Subcutaneous abdominal adipose tissue (tissue), 5 donors: ENCODE data around the gene ERCC3.

Experiments
- H3K27ac ChIP-seq: one replicate; pipeline ENCODE4 v1.7.0; 2013; ENCODE audit warnings: low read depth, mild to moderate bottlenecking, inconsistent platforms, low read length, moderate library complexity
- H3K27me3 ChIP-seq, 5 donors: one replicate each; pipeline ENCODE4 v1.7.0; 2013; ENCODE audit warnings: low read length in 5 of 5, inconsistent platforms in 1 of 5; ENCODE audit not compliant: control insufficient read depth in 5 of 5, insufficient read depth in 4 of 5
- H3K36me3 ChIP-seq, 5 donors: one replicate each; pipeline ENCODE4 v1.7.0; 2013; ENCODE audit warnings: low read length in 5 of 5; ENCODE audit not compliant: control insufficient read depth in 5 of 5, insufficient read depth in 5 of 5
- H3K4me1 ChIP-seq, 5 donors: one replicate each; pipeline ENCODE4 v1.7.0; 2013; ENCODE audit warnings: low read length in 5 of 5, mild to moderate bottlenecking in 3 of 5, moderate library complexity in 1 of 5; ENCODE audit not compliant: control insufficient read depth in 5 of 5, insufficient read depth in 5 of 5
- H3K4me3 ChIP-seq, 5 donors: one replicate each; pipeline ENCODE4 v1.7.0; 2013; ENCODE audit warnings: low read length in 5 of 5, low read depth in 1 of 5
- H3K9ac ChIP-seq, 5 donors: one replicate each; pipeline ENCODE4 v1.7.0; 2013; ENCODE audit warnings: low read length in 5 of 5, mild to moderate bottlenecking in 4 of 5, moderate library complexity in 3 of 5
- H3K9me3 ChIP-seq, 5 donors: one replicate each; pipeline ENCODE4 v1.7.0; 2013; ENCODE audit warnings: low read length in 5 of 5; ENCODE audit not compliant: control insufficient read depth in 5 of 5
- donor health status: healthy.
- donor health status: healthy.
- donor health status: healthy.
- donor health status: healthy.
- donor health status: healthy.

Gene ERCC3

GRCh38 chr2:127320067-127320466 lies 26.1 kb upstream of the ERCC3 start:
- peaks cover 0 to 17% (median 7%) of the 10 kb centered on the region in 5 donors for H3K4me1 ChIP-seq
- H3K27me3 ChIP-seq: no peaks in the 10 kb centered on the region
- H3K4me3 ChIP-seq: no peak overlapping the region
- no peak overlapping the region for H3K9ac ChIP-seq
- H3K36me3 ChIP-seq: peaks cover 37 to 70% (median 60%) of the 10 kb centered on the region in 5 donors
- H3K9me3 ChIP-seq: no peaks in the 10 kb centered on the region
- no peak overlapping the region for H3K27ac ChIP-seq

- Histone ChIP-seq H3K4me1 (no peaks in the 10 kb centered on the region), H3K36me3 (peaks cover 55 to 88% (median 78%) of the 10 kb centered on the region in 5 donors), H3K27me3 (no peaks in the 10 kb centered on the region), H3K9me3 (no peaks in the 10 kb centered on the region), H3K9ac (no peak overlapping the region), H3K27ac (no peak overlapping the region), H3K4me3 (no peak overlapping the region)
These were observed 20.4 kb upstream of the ERCC3 start for GRCh38 chr2:127314193-127314988.

GRCh38 chr2:127313406-127313805 lies 19.5 kb upstream of the ERCC3 start:
- Histone ChIP-seq H3K4me3 (no peak overlapping the region), H3K36me3 (peaks cover 63 to 87% (median 74%) of the 10 kb centered on the region in 5 donors), H3K27me3 (no peaks in the 10 kb centered on the region), H3K9me3 (no peaks in the 10 kb centered on the region), H3K27ac (no peak overlapping the region), H3K9ac (no peak overlapping the region), H3K4me1 (no peaks in the 10 kb centered on the region)

- no peak overlapping the region for H3K4me3 ChIP-seq
- peaks cover 0 to 4% (median 0%) of the 10 kb centered on the region in 5 donors for H3K4me1 ChIP-seq
- no peaks in the 10 kb centered on the region for H3K9me3 ChIP-seq
- H3K27ac ChIP-seq: no peak overlapping the region
- no peaks in the 10 kb centered on the region for H3K27me3 ChIP-seq
- H3K36me3 ChIP-seq: peaks cover 56 to 86% (median 74%) of the 10 kb centered on the region in 5 donors
- H3K9ac ChIP-seq: no peak overlapping the region
These were observed 17.0 kb upstream of the ERCC3 start for GRCh38 chr2:127310980-127311379.

- Histone ChIP-seq H3K36me3 (peaks cover 43 to 76% (median 67%) of the 10 kb centered on the region in 5 donors), H3K27ac (no peak overlapping the region), H3K27me3 (no peaks in the 10 kb centered on the region)
These were observed 15.5 kb upstream of the ERCC3 start for GRCh38 chr2:127309468-127309867.

GRCh38 chr2:127308586-127309138 lies 14.7 kb upstream of the ERCC3 start:
- no peak overlapping the region for H3K27ac ChIP-seq
- H3K9me3 ChIP-seq: no peaks in the 10 kb centered on the region
- H3K36me3 ChIP-seq: peaks cover 35 to 68% (median 59%) of the 10 kb centered on the region in 5 donors

More at GRCh38 chr2:127309468-127309867, 15.5 kb upstream of the ERCC3 start:
- Histone ChIP-seq H3K4me1 (peaks cover 0 to 6% (median 0%) of the 10 kb centered on the region in 5 donors), H3K4me3 (no peak overlapping the region), H3K9ac (no peak overlapping the region), H3K9me3 (no peaks in the 10 kb centered on the region)

GRCh38 chr2:127305990-127306585 lies 12.1 kb upstream of the ERCC3 start:
- Histone ChIP-seq H3K27ac (no peak overlapping the region), H3K36me3 (peaks cover 23 to 43% (median 35%) of the 10 kb centered on the region in 5 donors)

More at GRCh38 chr2:127308586-127309138, 14.7 kb upstream of the ERCC3 start:
- Histone ChIP-seq H3K4me3 (no peak overlapping the region), H3K4me1 (peaks cover 0 to 6% (median 0%) of the 10 kb centered on the region in 5 donors), H3K27me3 (no peaks in the 10 kb centered on the region), H3K9ac (no peak overlapping the region)

GRCh38 chr2:127302168-127302567 lies 8.2 kb upstream of the ERCC3 start:
- H3K27me3 ChIP-seq: no peaks in the 10 kb centered on the region
- H3K27ac ChIP-seq: no peak overlapping the region
- no peak overlapping the region for H3K4me3 ChIP-seq
- no peak overlapping the region for H3K9ac ChIP-seq
- no peaks in the 10 kb centered on the region for H3K9me3 ChIP-seq
- peaks cover 0 to 6% (median 0%) of the 10 kb centered on the region in 5 donors for H3K4me1 ChIP-seq
- H3K36me3 ChIP-seq: peaks cover 5 to 18% (median 12%) of the 10 kb centered on the region in 5 donors

More at GRCh38 chr2:127305990-127306585, 12.1 kb upstream of the ERCC3 start:
- Histone ChIP-seq H3K9ac (no peak overlapping the region), H3K4me1 (peaks cover 0 to 6% (median 0%) of the 10 kb centered on the region in 5 donors), H3K9me3 (no peaks in the 10 kb centered on the region), H3K27me3 (no peaks in the 10 kb centered on the region), H3K4me3 (no peak overlapping the region)

- peaks cover 0 to 23% (median 15%) of the 10 kb centered on the region in 5 donors for H3K4me1 ChIP-seq
- no peaks in the 10 kb centered on the region for H3K27me3 ChIP-seq
- peak overlapping the region; percentile 48 to 98 (median 93) for H3K9ac ChIP-seq
- peaks cover 18 to 43% (median 40%) of the 10 kb centered on the region in 5 donors for H3K36me3 ChIP-seq
- H3K4me3 ChIP-seq: peak overlapping the region; percentile 76 to 94 (median 93)
- H3K9me3 ChIP-seq: no peaks in the 10 kb centered on the region
- peak overlapping the region; percentile 69 for H3K27ac ChIP-seq
These were observed 577 bp downstream of the ERCC3 start for GRCh38 chr2:127293386-127293747.

GRCh38 chr2:127288274-127288673 lies 5.7 kb downstream of the ERCC3 start:
- no peaks in the 10 kb centered on the region for H3K9me3 ChIP-seq
- no peak overlapping the region for H3K4me3 ChIP-seq
- H3K27ac ChIP-seq: no peak overlapping the region
- no peak overlapping the region for H3K9ac ChIP-seq
- peaks cover 39 to 93% (median 88%) of the 10 kb centered on the region in 5 donors for H3K36me3 ChIP-seq
- peaks cover 0 to 10% (median 7%) of the 10 kb centered on the region in 5 donors for H3K4me1 ChIP-seq
- H3K27me3 ChIP-seq: no peaks in the 10 kb centered on the region
